Karpas-422 (cell line): ENCODE measurements around the gene RTN4RL1. TPM values are rescaled to one million over a fixed set of nuclear protein-coding genes. Genes with fewer than 3 reads are reported as not detected.

Experiments
- DNase-seq: peaks from one replicate; pipeline ENCODE4 v3.0.0-alpha.2; 2015
- H2AFZ ChIP-seq: fragments of 200-600 bp; sonication (generic); 2 replicates; pipeline ENCODE4 v1.6.1; 2014; ENCODE audit warnings: antibody characterized with exemption, low read length, mixed read lengths
- H3K27ac ChIP-seq: fragments of 200-600 bp; sonication (generic); 2 replicates; pipeline ENCODE4 v1.5.1; 2014; ENCODE audit warnings: mild to moderate bottlenecking, low read length, moderate library complexity
- H3K27me3 ChIP-seq: fragments of 200-600 bp; sonication (generic); 2 replicates; pipeline ENCODE4 v1.6.1; 2014; ENCODE audit warnings: low read length, mixed read lengths
- H3K36me3 ChIP-seq: fragments of 200-600 bp; sonication (generic); 2 replicates; pipeline ENCODE4 v1.6.1; 2014; ENCODE audit warnings: low read length, mixed read lengths; ENCODE audit not compliant: insufficient read depth
- H3K4me1 ChIP-seq: fragments of 200-600 bp; sonication (generic); 2 replicates; pipeline ENCODE4 v1.6.1; 2014; ENCODE audit warnings: mild to moderate bottlenecking, low read length, mixed read lengths
- H3K4me2 ChIP-seq: fragments of 200-600 bp; sonication (generic); 2 replicates; pipeline ENCODE4 v1.6.1; 2014; ENCODE audit warnings: low read length, low read depth, mild to moderate bottlenecking; ENCODE audit not compliant: poor library complexity, severe bottlenecking
- H3K4me3 ChIP-seq: fragments of 200-600 bp; sonication (generic); 2 replicates; pipeline ENCODE4 v1.5.1; 2014; ENCODE audit warnings: mild to moderate bottlenecking, antibody characterized with exemption, low read length, mixed read lengths
- H3K79me2 ChIP-seq: fragments of 200-600 bp; sonication (generic); 2 replicates; pipeline ENCODE4 v1.6.1; 2014; ENCODE audit warnings: mild to moderate bottlenecking, low read length, mixed read lengths
- H3K9ac ChIP-seq: fragments of 200-600 bp; sonication (generic); 2 replicates; pipeline ENCODE4 v1.6.0; 2014; ENCODE audit warnings: low read length
- H3K9me2 ChIP-seq: fragments of 200-600 bp; sonication (generic), shearing (Covaris generic); replicated peaks from 2 replicates; pipeline ENCODE4 v1.6.0; 2014; ENCODE audit warnings: mild to moderate bottlenecking, low read length, moderate library complexity; ENCODE audit not compliant: insufficient read depth
- H3K9me3 ChIP-seq: fragments of 300-700, 200-600 bp; sonication (generic); 2 replicates; pipeline ENCODE4 v1.6.1; 2014; ENCODE audit warnings: low read length, mixed read lengths
- H4K20me1 ChIP-seq: fragments of 200-600 bp; sonication (generic); 2 replicates; pipeline ENCODE4 v1.6.1; 2014; ENCODE audit warnings: mild to moderate bottlenecking, antibody characterized with exemption, low read length, low read depth; ENCODE audit not compliant: insufficient read depth
- total RNA-seq: library from RNA; depleted of rRNA; stranded (reverse); fragments of >200 nt; shearing (Covaris generic); gene quantifications from 2 replicates; pipeline ENCODE4 v1.2.3, GENCODE V29; 2014; ENCODE audit warnings: low replicate concordance

Gene RTN4RL1
- total RNA-seq, 1 experiment from 2014 or later: 0.30 TPM

GRCh38 chr17:1945621-1946020, 79.5 kb downstream of the RTN4RL1 start:
- Histone ChIP-seq H3K9ac (no peak overlapping the region), H3K27ac (no peak overlapping the region), H3K79me2 (no peaks in the 10 kb centered on the region), H3K4me1 (peaks cover 8% of the 10 kb centered on the region), H3K9me2 (no peaks in the 10 kb centered on the region), H3K9me3 (no peaks in the 10 kb centered on the region), H3K4me3 (no peak overlapping the region), H3K27me3 (no peaks in the 10 kb centered on the region), H3K4me2 (no peak overlapping the region), H2AFZ (no peak overlapping the region), H4K20me1 (0 out of 2 replicates have a peak, but pooled peaks cover 3% of the 10 kb centered on the region), H3K36me3 (no peaks in the 10 kb centered on the region)
- no peak for DNase-seq

- no peaks in the 10 kb centered on the region for H3K79me2 ChIP-seq
- no peak overlapping the region for H2AFZ ChIP-seq
- no peaks in the 10 kb centered on the region for H3K36me3 ChIP-seq
- H3K4me2 ChIP-seq: no peak overlapping the region
- H3K9ac ChIP-seq: no peak overlapping the region
- no peaks in the 10 kb centered on the region for H3K27me3 ChIP-seq
- H3K4me1 ChIP-seq: peaks cover 8% of the 10 kb centered on the region
- no peak overlapping the region for H3K4me3 ChIP-seq
- no peaks in the 10 kb centered on the region for H3K9me3 ChIP-seq
- H3K27ac ChIP-seq: no peak overlapping the region
- H3K9me2 ChIP-seq: no peaks in the 10 kb centered on the region
- 0 out of 2 replicates have a peak, but pooled peaks cover 5% of the 10 kb centered on the region for H4K20me1 ChIP-seq
- DNase-seq: no peak
Observed at GRCh38 chr17:1943436-1943831, 81.7 kb downstream of the RTN4RL1 start.

GRCh38 chr17:1942666-1943435, 82.3 kb downstream of the RTN4RL1 start:
- Histone ChIP-seq H3K4me3 (no peak overlapping the region), H3K79me2 (no peaks in the 10 kb centered on the region), H3K4me2 (no peak overlapping the region), H2AFZ (no peak overlapping the region), H4K20me1 (0 out of 2 replicates have a peak, but pooled peaks cover 5% of the 10 kb centered on the region), H3K27ac (no peak overlapping the region), H3K27me3 (no peaks in the 10 kb centered on the region), H3K36me3 (no peaks in the 10 kb centered on the region), H3K9me2 (no peaks in the 10 kb centered on the region), H3K9me3 (no peaks in the 10 kb centered on the region), H3K4me1 (peaks cover 8% of the 10 kb centered on the region), H3K9ac (no peak overlapping the region)
- no peak for DNase-seq

- Histone ChIP-seq H3K36me3 (no peaks in the 10 kb centered on the region), H4K20me1 (0 out of 2 replicates have a peak, but pooled peaks cover 5% of the 10 kb centered on the region), H3K27ac (no peak overlapping the region), H3K4me3 (no peak overlapping the region), H3K4me1 (peaks cover 8% of the 10 kb centered on the region), H3K27me3 (no peaks in the 10 kb centered on the region), H3K9me2 (no peaks in the 10 kb centered on the region), H3K4me2 (no peak overlapping the region), H3K79me2 (no peaks in the 10 kb centered on the region), H3K9me3 (no peaks in the 10 kb centered on the region), H2AFZ (no peak overlapping the region; the same call in 1 of the 2 replicates), H3K9ac (no peak overlapping the region)
- DNase-seq: no peak
Observed at GRCh38 chr17:1942066-1942365, 83.1 kb downstream of the RTN4RL1 start.

- no peaks in the 10 kb centered on the region for H3K27me3 ChIP-seq
- no peak overlapping the region for H3K27ac ChIP-seq
- no peaks in the 10 kb centered on the region for H3K36me3 ChIP-seq
- H3K4me1 ChIP-seq: peaks cover 8% of the 10 kb centered on the region
- H4K20me1 ChIP-seq: 0 out of 2 replicates have a peak, but pooled peaks cover 5% of the 10 kb centered on the region
- no peak overlapping the region for H3K4me3 ChIP-seq
- no peak for DNase-seq
- H3K9me2 ChIP-seq: no peaks in the 10 kb centered on the region
- H3K79me2 ChIP-seq: no peaks in the 10 kb centered on the region
- H3K4me2 ChIP-seq: no peak overlapping the region
- H3K9me3 ChIP-seq: no peaks in the 10 kb centered on the region
- H3K9ac ChIP-seq: no peak overlapping the region
- H2AFZ ChIP-seq: no peak overlapping the region; the same call in 1 of the 2 replicates
Observed at GRCh38 chr17:1941272-1942065, 83.7 kb downstream of the RTN4RL1 start.

- Histone ChIP-seq H3K79me2 (no peaks in the 10 kb centered on the region), H3K27ac (no peak overlapping the region), H3K9me2 (no peaks in the 10 kb centered on the region), H3K9ac (no peak overlapping the region), H3K36me3 (no peaks in the 10 kb centered on the region), H3K9me3 (no peaks in the 10 kb centered on the region), H3K27me3 (no peaks in the 10 kb centered on the region), H2AFZ (no peak overlapping the region), H3K4me1 (peaks cover 8% of the 10 kb centered on the region), H3K4me3 (no peak overlapping the region), H3K4me2 (no peak overlapping the region), H4K20me1 (0 out of 2 replicates have a peak, but pooled peaks cover 5% of the 10 kb centered on the region)
- DNase-seq: no peak
Observed at GRCh38 chr17:1940810-1941185, 84.3 kb downstream of the RTN4RL1 start.

GRCh38 chr17:1939981-1940809, 84.9 kb downstream of the RTN4RL1 start:
- DNase-seq: no peak
- H2AFZ ChIP-seq: no peak overlapping the region
- H4K20me1 ChIP-seq: 0 out of 2 replicates have a peak, but pooled peaks cover 5% of the 10 kb centered on the region
- no peaks in the 10 kb centered on the region for H3K27me3 ChIP-seq
- peaks cover 8% of the 10 kb centered on the region for H3K4me1 ChIP-seq
- no peak overlapping the region for H3K27ac ChIP-seq
- no peak overlapping the region for H3K4me3 ChIP-seq
- no peak overlapping the region for H3K9ac ChIP-seq
- no peaks in the 10 kb centered on the region for H3K36me3 ChIP-seq
- no peak overlapping the region for H3K4me2 ChIP-seq
- no peaks in the 10 kb centered on the region for H3K79me2 ChIP-seq
- no peaks in the 10 kb centered on the region for H3K9me3 ChIP-seq
- no peaks in the 10 kb centered on the region for H3K9me2 ChIP-seq

- Histone ChIP-seq H3K4me3 (no peak overlapping the region), H3K9ac (no peak overlapping the region), H2AFZ (no peak overlapping the region), H3K36me3 (no peaks in the 10 kb centered on the region), H3K27me3 (no peaks in the 10 kb centered on the region), H3K9me3 (no peaks in the 10 kb centered on the region), H3K4me1 (peaks cover 8% of the 10 kb centered on the region), H3K4me2 (no peak overlapping the region), H3K79me2 (no peaks in the 10 kb centered on the region), H4K20me1 (0 out of 2 replicates have a peak, but pooled peaks cover 5% of the 10 kb centered on the region), H3K27ac (no peak overlapping the region), H3K9me2 (no peaks in the 10 kb centered on the region)
- DNase-seq: no peak
Observed at GRCh38 chr17:1937461-1937860, 87.7 kb downstream of the RTN4RL1 start.
